HepG2 (cell line): ENCODE measurements around the gene UBQLN4. TPM values are rescaled to one million over a fixed set of nuclear protein-coding genes. Genes with fewer than 3 reads are reported as not detected.

Source experiments
- ATM ChIP-seq: fragments of 450-650 bp; IDR thresholded peaks from 2 replicates; pipeline ENCODE4 v1.7.1; 2017; ENCODE audit warnings: mild to moderate bottlenecking, borderline replicate concordance
- ETV5 ChIP-seq: IDR thresholded peaks from 2 replicates; pipeline ENCODE4 v1.6.1; 2018; ENCODE audit warnings: missing biosample characterization, missing genetic modification reagents, inconsistent platforms, borderline replicate concordance
- FOXP1 ChIP-seq, 2 experiments: fragments of 450-650 bp in 1 of 2; IDR thresholded peaks; 2 replicates each; pipeline ENCODE4 v1.6.1; 2017 to 2018; ENCODE audit warnings: antibody characterized with exemption in 1 of 2
- KDM2A ChIP-seq: sonication (generic); formaldehyde crosslinking; IDR thresholded peaks from 2 replicates; pipeline ENCODE4 v1.4.0; 2020; ENCODE audit warnings: low read depth, missing genetic modification reagents, borderline replicate concordance
- MYC ChIP-seq: sonication (generic); formaldehyde crosslinking; IDR thresholded peaks from 2 replicates; pipeline ENCODE4 v1.9.0; 2021; ENCODE audit warnings: missing genetic modification reagents, borderline replicate concordance
- NRL ChIP-seq: sonication (generic); formaldehyde crosslinking; IDR thresholded peaks from 2 replicates; pipeline ENCODE4 v1.5.0; 2020; ENCODE audit warnings: missing genetic modification reagents, mild to moderate bottlenecking, moderate library complexity, borderline replicate concordance
- PHF21A ChIP-seq: sonication (generic); formaldehyde crosslinking; IDR thresholded peaks from 2 replicates; pipeline ENCODE4 v1.5.0; 2020; ENCODE audit warnings: mild to moderate bottlenecking, missing genetic modification reagents
- ZBTB3 ChIP-seq: sonication (generic); formaldehyde crosslinking; IDR thresholded peaks from 2 replicates; pipeline ENCODE4 v1.4.0; 2020; ENCODE audit warnings: low read depth, mild to moderate bottlenecking, moderate library complexity, missing genetic modification reagents, borderline replicate concordance
- ZNF17 ChIP-seq: sonication (generic); formaldehyde crosslinking; IDR thresholded peaks from 2 replicates; pipeline ENCODE4 v1.5.0; 2020; ENCODE audit warnings: mild to moderate bottlenecking, missing genetic modification reagents
- ZNF431 ChIP-seq: sonication (generic); formaldehyde crosslinking; IDR thresholded peaks from 2 replicates; pipeline ENCODE4 v1.9.0; 2022; ENCODE audit warnings: missing genetic modification reagents, low read depth, mild to moderate bottlenecking, borderline replicate concordance
- polyA plus RNA-seq, 8 experiments: library from polyadenylated mRNA; depleted of rRNA in 3 of 8; stranded (reverse) in 7 of 8; unstranded in 1 of 8; fragments of >200 nt; fragmentation: Illumina TruSeq in 4 of 8; extraction: Trizol in 4 of 8; gene quantifications; 2 replicates each; pipeline versions ENCODE4 v1.2.1 to v1.2.3, GENCODE V29; 2011 to 2016; ENCODE audit warnings: low read depth in 4 of 8, missing spikeins in 1 of 8, mixed read lengths in 1 of 8; ENCODE audit not compliant: insufficient read depth in 1 of 8
- total RNA-seq, 5 experiments: library from RNA; depleted of rRNA; stranded (reverse); fragments of >200 nt; fragmentation: Illumina TruSeq; extraction: Trizol; gene quantifications; 2 replicates each; pipeline ENCODE4 v1.2.3, GENCODE V29; 2016; ENCODE audit warnings: low read depth in 1 of 5
- TF ChIP-seq, protein P1 (sequence below): sonication (generic); formaldehyde crosslinking; IDR thresholded peaks from 2 replicates; pipeline ENCODE4 v1.8.0; 2022; ENCODE audit warnings: missing genetic modification reagents, low read depth, mild to moderate bottlenecking, borderline replicate concordance
- TF ChIP-seq, protein P2 (sequence below): sonication (generic); formaldehyde crosslinking; IDR thresholded peaks from 2 replicates; pipeline ENCODE4 v1.4.0; 2020; ENCODE audit warnings: mild to moderate bottlenecking, missing genetic modification reagents
- TF ChIP-seq, protein P3 (sequence below): sonication (generic); formaldehyde crosslinking; conservative IDR thresholded peaks from 2 replicates; pipeline ENCODE4 v1.4.0; 2020; ENCODE audit warnings: missing genetic modification reagents
- TF ChIP-seq, protein P4 (sequence below): IDR thresholded peaks from 2 replicates; pipeline ENCODE4 v1.6.1; 2018; ENCODE audit warnings: missing genetic modification reagents
- TF ChIP-seq, protein P5 (sequence below): sonication (generic); formaldehyde crosslinking; IDR thresholded peaks from 2 replicates; pipeline ENCODE4 v1.9.0; 2021; ENCODE audit warnings: missing genetic modification reagents, borderline replicate concordance

UBQLN4 gene
- total and polyA plus RNA-seq, 2 of the 13 experiments (the other 11 are each of a cell fraction or from before 2014, with no cell fraction given): 31.5 to 39.8 TPM

DNA sequence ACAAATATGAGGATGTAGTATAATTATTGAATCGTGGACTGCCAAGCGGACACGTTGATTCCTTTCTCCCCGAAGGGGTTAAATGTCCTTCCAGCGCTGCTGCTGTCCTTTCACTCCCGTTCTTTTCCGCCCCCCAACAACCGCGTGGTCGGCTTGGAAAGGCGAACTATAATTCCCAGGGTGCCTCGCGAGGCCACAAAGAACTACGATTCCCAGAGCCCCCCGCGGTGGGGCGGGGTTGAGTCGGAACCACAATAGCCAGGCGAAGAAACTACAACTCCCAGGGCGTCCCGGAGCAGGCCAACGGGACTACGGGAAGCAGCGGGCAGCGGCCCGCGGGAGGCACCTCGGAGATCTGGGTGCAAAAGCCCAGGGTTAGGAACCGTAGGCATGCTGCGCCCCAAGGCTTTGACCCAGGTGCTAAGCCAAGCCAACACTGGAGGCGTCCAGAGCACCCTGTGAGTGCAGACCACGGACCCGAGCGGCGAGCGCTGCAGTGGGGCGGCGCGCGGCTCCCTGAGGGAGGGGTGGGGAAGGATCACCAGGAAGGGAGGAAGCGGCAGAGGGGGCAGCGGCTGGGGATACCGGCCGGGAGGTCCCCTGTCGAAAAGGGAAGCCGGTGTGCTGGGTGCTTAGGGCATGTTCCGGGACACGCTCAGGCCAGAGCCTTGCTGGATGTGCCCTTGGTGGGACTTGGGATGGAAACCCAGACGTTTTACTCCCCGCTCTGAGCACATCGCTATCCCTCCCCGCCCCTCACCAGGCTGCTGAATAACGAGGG lies 1.1 kb upstream of the UBQLN4 start, which contains the start of gene LAMTOR2 (continued):
- TF ChIP-seq, protein P1, sequence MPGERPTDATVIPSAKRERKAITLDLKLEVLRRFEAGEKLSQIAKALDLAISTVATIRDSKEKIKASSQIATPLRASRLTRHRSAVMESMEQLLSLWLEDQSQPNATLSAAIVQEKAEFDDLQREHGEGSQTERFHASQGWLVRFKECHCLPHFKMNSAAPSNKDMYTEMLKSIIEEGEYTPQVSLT: peak; percentile 17; the same call in 1 of the 2 replicates
- peak; percentile 99 for TF ChIP-seq MYC (CRISPR knock-in tag)
- TF ChIP-seq ATM: no peak
- TF ChIP-seq ZBTB3: 0 out of 2 replicates have a peak, but pooled peaks have one; percentile 17
- peak; percentile 81; the same call in 1 of the 2 replicates for TF ChIP-seq KDM2A (CRISPR knock-in tag)
- peak; percentile 58; the same call in 1 of the 2 replicates for TF ChIP-seq PHF21A (CRISPR knock-in tag)
- TF ChIP-seq ETV5 (CRISPR knock-in tag): peak; percentile 59
- TF ChIP-seq FOXP1 (IDR thresholded peaks at IDR 0.05): no peak
- no peak for TF ChIP-seq FOXP1 (CRISPR knock-in tag; IDR thresholded peaks at IDR 0.05)
- no peak for TF ChIP-seq ZNF431
- TF ChIP-seq, protein P2, sequence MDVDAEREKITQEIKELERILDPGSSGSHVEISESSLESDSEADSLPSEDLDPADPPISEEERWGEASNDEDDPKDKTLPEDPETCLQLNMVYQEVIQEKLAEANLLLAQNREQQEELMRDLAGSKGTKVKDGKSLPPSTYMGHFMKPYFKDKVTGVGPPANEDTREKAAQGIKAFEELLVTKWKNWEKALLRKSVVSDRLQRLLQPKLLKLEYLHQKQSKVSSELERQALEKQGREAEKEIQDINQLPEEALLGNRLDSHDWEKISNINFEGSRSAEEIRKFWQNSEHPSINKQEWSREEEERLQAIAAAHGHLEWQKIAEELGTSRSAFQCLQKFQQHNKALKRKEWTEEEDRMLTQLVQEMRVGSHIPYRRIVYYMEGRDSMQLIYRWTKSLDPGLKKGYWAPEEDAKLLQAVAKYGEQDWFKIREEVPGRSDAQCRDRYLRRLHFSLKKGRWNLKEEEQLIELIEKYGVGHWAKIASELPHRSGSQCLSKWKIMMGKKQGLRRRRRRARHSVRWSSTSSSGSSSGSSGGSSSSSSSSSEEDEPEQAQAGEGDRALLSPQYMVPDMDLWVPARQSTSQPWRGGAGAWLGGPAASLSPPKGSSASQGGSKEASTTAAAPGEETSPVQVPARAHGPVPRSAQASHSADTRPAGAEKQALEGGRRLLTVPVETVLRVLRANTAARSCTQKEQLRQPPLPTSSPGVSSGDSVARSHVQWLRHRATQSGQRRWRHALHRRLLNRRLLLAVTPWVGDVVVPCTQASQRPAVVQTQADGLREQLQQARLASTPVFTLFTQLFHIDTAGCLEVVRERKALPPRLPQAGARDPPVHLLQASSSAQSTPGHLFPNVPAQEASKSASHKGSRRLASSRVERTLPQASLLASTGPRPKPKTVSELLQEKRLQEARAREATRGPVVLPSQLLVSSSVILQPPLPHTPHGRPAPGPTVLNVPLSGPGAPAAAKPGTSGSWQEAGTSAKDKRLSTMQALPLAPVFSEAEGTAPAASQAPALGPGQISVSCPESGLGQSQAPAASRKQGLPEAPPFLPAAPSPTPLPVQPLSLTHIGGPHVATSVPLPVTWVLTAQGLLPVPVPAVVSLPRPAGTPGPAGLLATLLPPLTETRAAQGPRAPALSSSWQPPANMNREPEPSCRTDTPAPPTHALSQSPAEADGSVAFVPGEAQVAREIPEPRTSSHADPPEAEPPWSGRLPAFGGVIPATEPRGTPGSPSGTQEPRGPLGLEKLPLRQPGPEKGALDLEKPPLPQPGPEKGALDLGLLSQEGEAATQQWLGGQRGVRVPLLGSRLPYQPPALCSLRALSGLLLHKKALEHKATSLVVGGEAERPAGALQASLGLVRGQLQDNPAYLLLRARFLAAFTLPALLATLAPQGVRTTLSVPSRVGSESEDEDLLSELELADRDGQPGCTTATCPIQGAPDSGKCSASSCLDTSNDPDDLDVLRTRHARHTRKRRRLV (CRISPR knock-in tag): peak; percentile 87
- TF ChIP-seq, protein P3, sequence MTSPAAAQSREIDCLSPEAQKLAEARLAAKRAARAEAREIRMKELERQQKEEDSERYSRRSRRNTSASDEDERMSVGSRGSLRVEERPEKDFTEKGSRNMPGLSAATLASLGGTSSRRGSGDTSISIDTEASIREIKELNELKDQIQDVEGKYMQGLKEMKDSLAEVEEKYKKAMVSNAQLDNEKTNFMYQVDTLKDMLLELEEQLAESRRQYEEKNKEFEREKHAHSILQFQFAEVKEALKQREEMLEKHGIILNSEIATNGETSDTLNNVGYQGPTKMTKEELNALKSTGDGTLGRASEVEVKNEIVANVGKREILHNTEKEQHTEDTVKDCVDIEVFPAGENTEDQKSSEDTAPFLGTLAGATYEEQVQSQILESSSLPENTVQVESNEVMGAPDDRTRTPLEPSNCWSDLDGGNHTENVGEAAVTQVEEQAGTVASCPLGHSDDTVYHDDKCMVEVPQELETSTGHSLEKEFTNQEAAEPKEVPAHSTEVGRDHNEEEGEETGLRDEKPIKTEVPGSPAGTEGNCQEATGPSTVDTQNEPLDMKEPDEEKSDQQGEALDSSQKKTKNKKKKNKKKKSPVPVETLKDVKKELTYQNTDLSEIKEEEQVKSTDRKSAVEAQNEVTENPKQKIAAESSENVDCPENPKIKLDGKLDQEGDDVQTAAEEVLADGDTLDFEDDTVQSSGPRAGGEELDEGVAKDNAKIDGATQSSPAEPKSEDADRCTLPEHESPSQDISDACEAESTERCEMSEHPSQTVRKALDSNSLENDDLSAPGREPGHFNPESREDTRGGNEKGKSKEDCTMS (CRISPR knock-in tag): no peak
- no peak for TF ChIP-seq ZNF17
- peak; percentile 96 for TF ChIP-seq NRL
- TF ChIP-seq, protein P4, sequence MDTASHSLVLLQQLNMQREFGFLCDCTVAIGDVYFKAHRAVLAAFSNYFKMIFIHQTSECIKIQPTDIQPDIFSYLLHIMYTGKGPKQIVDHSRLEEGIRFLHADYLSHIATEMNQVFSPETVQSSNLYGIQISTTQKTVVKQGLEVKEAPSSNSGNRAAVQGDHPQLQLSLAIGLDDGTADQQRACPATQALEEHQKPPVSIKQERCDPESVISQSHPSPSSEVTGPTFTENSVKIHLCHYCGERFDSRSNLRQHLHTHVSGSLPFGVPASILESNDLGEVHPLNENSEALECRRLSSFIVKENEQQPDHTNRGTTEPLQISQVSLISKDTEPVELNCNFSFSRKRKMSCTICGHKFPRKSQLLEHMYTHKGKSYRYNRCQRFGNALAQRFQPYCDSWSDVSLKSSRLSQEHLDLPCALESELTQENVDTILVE (CRISPR knock-in tag): peak; percentile 83
- TF ChIP-seq, protein P5, sequence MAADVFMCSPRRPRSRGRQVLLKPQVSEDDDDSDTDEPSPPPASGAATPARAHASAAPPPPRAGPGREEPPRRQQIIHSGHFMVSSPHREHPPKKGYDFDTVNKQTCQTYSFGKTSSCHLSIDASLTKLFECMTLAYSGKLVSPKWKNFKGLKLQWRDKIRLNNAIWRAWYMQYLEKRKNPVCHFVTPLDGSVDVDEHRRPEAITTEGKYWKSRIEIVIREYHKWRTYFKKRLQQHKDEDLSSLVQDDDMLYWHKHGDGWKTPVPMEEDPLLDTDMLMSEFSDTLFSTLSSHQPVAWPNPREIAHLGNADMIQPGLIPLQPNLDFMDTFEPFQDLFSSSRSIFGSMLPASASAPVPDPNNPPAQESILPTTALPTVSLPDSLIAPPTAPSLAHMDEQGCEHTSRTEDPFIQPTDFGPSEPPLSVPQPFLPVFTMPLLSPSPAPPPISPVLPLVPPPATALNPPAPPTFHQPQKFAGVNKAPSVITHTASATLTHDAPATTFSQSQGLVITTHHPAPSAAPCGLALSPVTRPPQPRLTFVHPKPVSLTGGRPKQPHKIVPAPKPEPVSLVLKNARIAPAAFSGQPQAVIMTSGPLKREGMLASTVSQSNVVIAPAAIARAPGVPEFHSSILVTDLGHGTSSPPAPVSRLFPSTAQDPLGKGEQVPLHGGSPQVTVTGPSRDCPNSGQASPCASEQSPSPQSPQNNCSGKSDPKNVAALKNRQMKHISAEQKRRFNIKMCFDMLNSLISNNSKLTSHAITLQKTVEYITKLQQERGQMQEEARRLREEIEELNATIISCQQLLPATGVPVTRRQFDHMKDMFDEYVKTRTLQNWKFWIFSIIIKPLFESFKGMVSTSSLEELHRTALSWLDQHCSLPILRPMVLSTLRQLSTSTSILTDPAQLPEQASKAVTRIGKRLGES: no peak
